Measurements from ENCODE around the gene DLGAP1.

The DLGAP1 gene

DNA sequence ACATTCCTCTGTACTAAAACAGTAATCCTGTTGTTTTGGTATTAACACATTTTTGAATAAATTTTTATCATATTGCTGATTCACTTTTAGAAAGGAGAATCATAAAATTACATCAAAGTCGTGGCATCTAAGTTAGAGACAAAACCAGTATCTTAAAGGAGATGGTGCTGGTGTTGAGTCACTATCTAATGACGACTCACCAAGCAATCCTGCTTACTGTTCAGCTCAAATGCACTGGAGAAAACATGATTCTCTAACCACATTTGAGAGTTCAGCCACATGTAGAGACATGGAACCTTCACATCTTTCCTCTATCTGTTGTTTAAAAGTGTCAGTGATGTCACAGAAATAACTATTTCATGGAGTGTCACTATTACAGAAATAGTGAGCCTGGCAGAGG lies 531.4 kb downstream of the DLGAP1 start:
- DNase-seq: no peak

DNA sequence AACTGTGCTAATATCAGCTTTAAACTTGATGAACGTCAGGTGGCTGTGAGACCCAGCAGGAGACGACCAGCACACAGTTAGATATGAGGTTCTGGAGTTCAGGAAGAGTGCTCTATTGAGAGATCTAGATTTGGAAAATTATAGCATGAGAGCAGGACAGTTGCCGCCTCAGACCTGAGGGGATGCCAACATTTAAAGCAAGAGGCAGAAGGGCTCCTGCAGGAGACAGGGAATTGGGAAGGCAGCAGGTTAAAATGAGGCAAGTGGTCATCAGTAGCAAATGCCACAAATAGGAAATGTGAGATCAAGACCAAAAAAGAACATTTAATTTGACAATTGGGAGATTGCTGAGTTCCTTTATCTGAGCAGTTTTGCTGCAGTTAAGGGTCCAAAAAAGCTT lies 533.3 kb downstream of the DLGAP1 start:
- no peak for DNase-seq

DNA sequence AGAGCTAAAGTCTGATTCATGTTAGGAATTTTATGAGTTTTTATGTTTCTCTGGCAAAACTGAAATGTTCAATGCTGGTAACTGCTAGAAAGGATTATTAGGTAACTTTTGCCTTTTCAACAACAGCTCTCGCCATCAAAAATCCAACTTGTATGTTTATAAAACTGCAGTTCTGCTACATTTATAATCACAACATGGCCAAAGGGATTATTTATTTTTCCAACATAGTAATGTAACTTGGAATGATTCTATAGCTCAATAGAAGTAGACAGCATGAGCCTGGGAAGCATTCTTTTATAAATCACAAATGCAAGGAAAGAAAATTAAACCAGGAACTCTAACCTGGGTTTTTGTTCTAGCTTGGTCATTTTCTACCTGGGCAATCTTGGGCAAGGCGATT lies 534.3 kb downstream of the DLGAP1 start:
- no peak for DNase-seq

DNA sequence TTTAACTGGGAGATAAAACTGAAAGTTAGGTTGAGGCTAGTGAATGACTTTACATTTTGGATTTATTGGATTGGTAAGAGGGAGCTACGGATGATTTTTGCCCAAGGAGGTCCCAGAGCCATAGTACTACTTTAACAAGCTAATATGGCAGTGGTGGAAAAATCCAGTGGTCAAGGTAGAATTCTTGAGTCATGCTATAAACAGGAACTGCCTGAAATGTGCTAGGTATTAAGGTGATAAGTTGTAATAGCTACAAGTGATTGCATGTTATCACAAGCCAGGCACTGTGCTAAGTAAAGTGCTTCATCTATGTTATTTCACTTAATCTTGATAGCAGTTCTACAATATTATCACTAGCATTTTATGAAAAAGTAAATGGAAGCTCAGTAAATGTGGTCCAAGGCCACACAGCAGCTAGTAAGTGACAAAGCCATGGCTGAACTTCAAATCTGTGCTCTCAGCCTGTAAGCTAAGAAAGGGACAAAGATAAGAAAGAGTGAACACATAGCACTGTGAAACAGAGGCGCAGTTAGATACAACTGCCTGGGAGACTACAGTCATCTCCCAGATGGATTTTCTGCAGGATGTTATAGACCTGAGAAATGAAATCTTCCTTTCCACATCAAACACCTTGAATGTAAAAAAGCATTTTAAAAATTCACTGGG lies 535.6 kb downstream of the DLGAP1 start:
- no peak for DNase-seq

DNA sequence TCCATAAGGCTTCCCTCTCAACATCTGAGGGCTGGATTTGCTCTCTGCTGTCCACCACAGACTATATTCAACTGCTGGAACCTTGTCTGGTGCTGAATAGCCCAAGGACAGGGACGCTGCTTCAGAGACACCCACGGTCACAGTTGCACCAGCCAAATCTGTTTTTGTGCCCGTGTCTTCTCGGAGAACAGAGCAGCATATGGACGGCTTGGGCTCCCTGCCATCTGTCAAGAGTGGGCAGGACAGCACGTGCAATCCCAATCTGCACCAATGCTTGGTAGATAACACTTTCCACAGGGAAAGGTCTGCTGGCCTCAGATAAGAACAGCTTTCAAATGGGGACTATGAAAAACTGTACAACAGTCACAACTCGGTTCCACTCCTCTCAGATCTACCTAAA lies 539.0 kb downstream of the DLGAP1 start:
- no peak for DNase-seq

DNA sequence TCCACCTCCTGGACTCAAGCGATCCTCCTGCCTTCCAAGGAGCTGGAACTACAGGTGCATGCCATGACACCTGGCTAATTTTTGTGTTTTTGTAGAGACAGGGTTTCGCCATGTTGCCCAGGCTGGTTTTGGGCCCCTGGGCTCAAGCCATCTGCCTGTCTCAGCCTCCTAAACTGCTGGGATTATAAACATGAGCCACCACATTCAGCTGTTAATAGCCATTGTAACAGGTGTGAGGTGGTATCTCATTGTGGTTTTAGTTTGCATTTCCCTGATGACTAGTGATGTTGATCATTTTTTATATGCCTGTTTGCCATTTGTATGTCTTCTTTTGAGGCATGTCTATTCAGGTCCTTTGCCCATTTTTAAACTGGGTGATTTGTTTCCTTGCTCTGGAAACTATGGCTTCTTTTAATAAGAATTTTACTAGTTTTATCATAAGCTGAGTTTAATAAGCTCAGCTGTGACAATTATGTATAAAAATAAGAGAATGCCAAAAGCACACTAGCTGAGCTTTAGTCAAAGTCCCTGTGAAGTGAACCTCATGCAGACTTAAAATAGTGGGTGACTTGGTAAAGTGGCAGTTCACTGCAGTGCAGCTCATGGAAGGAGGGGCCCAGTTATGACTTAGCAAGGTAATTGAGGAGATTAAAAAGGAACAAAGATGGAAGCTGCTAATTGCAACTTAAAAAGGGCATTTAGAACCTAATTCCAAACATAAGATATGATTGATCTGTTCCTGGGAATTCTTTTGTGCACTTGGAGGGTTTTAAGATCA lies 540.1 kb downstream of the DLGAP1 start:
- DNase-seq: no peak

DNA sequence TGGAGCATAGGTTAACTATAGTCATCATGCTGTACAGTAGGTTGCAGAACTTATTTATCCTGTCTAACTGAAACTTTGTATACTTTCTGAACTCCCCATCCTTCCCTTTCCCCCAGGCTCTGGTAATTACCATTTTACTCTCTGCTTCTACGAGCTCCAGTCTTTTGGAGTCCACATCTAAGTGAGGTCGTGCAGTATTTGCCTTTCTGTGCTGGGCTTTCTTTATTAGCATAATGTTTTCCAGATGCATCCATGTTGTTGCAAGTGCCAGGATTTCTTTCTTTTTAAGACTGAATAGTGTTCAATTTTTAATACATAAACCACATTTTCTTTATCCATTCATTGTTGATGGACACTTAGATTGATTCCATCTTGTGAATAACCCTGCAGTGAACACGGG lies 541.0 kb downstream of the DLGAP1 start:
- DNase-seq: no peak

DNA sequence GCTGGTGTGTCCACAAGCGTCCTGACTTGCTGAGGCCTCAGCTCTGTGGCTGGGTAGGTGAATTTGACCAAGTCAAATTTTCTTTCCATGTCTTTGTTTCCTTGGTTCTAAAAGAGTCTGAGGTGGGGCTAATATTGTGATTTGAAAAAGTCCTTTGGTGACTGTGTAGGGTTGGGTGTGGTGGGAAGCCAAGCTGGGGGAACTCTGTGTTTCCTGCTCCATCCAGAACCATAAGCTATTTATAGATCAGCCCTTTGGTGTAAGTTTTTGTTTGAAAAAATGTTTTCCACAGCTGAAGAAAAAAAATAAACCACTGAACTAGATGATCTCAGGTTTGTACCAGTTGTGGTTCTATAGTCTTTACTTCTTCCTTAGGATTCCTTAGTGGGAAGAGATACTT lies 542.4 kb downstream of the DLGAP1 start:
- DNase-seq: no peak

DNA sequence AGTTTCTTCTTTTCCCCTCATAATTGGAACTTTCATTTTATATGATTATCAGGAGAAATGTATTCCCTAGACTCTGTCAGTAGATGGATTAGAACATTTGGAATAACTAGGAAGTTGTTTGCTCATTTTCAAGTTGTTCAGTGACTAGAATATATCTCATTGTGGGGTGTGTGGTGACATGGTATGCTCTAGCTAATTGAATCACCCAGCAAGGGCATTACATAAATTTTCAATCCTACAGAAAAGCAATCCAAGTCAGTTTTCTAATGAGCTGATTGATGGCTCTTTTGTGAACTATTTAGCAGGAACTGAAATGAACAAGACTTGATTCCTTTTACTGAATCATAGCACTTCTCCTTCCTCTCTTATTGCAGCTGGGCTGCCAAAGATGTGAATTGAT lies 543.7 kb downstream of the DLGAP1 start:
- DNase-seq: no peak

DNA sequence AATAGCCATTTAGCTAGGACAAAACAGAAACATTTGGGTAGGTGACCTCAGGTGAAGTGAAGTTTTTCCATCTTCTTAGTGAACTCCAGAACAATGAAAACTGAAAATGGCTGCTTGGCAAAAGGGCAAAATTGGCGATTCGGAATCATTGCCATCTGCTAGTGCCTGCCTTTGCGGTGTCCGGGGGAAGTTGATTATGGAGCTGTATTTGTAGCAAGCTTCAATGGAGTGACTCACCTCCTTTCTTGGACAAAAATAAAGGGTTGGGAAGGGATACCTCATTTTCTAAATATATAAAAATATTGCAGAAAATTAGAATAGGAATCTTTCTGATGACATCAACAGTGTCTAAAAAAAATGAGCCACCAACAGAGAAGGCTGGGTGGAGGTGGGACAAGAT lies 544.6 kb downstream of the DLGAP1 start:
- no peak for DNase-seq

DNA sequence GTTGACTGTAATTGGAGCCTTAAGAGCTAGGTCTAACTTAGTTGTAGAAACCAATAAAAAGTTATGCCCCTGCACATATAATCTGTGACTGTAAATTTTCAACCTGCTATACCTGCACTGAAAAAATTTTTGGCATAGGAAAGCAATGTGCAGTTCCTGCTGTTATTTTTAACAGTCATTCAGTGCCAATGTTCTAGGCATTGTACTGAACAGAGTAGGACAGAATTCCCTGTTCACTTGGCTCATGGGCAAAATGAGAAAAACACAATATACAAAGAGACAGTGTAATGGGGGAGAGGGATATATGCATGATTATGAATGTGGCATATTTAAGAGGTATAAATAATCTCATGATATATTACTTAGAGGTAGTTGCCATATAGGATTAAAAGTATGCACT lies 547.2 kb downstream of the DLGAP1 start:
- DNase-seq: no peak

DNA sequence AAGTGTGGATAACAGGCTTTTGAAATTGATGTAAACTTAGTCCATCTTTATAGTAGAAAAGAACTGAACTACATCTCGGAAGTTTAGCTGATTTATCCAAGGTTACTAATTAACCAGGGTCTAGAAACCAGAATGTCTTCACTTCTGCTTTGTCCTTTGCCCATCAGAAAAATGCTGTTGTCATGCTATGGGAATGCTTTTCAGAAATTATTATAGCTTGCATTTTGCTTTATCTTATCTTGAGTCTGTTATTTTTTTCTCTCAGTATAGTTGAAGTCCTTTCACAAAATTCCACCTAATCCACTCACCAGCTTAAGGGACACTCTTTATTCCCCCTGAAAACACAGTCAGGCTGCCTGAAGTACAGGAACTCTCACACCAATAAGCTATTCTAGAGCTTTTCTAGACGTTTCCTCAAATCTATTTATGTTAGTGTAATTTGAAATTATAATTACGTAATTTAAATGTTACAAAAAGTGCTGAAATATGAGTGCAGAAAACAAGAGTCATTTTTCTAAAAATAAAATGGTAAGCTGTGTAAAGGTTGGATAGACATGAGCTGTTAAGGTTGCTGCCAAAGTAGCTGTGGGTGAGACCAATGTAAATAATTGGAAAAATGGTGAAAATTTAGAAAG lies 548.9 kb downstream of the DLGAP1 start:
- no peak for DNase-seq

DNA sequence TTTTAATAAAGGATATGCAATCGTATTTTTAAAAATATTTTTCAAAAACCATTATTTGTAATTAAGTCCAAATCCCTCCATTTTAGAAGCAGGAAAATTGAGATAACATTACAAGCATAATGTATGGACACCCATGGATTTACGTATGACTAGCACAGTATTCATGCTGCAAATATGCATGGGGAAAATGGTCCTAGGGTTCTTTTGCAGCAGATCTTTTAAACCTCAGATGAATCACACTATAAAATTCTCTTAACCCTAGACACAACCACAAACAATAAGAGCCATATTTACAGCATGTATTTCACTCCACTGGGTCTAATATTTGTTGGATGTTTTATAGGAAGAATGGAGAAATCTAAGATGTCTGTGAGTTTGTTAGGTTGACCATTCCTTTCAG lies 551.8 kb downstream of the DLGAP1 start:
- DNase-seq: no peak

DNA sequence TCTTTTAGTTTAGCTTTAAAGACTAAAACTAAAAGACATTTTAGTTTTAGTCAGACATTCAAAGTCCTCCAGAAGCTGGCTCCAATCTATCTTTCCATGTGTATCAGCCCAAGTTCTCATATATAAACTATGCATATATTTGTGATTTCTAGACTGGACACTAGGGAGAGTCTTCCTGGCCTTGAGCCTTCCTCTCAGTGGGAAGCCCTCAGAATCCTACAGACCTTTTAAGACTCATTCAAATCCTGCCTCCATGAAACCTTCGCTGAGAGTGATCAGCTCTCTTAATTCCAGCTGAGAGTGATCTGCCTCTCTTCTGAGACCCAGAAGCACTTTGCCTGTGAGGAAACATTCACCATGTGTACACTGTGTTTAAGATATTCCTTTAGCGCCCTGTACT lies 552.4 kb downstream of the DLGAP1 start:
- no peak for DNase-seq

DNA sequence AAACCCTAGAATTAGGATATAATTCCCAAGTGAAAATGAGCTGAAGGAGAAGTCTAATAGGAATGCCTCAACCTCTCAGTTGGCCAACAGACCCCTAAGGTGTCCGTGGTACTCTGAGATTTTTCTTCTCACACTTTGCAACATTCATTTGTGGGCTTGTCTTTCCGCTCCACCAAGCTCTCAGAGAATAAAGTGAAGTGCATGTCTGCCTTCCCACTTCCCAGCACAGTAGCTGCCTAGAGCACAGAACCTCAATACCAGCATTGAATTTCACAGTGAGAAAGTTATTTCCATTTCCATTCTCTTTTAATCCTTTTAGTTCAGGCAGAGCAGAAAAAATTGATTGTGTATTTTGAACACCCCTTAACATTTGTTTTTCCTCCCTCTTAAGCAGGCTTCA lies 553.3 kb downstream of the DLGAP1 start:
- DNase-seq: no peak

DNA sequence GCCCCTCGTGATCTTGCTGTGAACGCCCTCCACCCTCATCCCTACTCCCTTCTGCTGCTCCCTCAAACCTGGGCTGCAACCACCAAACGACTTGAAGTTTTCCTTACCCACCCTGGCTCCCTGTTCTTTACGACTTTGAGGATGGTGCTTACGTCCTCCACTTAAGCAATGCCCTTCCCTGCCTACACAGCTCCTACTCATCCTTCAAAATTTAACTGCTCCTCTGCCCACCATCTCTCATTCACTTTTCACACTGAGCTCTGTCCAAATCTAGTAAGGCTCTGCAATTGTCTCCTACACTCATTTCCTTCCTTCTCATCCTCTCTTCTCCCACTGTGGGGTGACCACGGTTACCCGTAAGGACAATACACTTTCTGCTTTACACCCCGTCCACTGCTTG lies 554.1 kb downstream of the DLGAP1 start:
- no peak for DNase-seq

DNA sequence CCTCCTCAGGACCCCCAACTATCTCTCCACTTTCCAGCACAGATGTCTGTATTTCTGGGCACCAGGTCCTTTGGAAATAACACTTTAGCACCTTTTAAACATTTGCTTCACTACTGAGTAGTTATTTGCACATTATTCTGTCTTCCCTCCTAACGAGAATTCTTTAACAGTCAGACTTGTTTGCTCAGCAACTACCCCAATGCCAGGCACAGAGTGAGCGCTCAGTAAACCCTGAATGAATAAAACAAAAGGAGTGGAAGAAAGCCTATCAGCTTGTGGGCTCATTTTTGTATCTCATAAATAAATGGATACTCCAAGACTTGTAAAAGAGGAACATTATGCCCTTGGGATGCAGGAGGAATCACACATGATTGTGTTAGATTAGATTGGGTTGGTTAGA lies 554.8 kb downstream of the DLGAP1 start:
- no peak for DNase-seq

DNA sequence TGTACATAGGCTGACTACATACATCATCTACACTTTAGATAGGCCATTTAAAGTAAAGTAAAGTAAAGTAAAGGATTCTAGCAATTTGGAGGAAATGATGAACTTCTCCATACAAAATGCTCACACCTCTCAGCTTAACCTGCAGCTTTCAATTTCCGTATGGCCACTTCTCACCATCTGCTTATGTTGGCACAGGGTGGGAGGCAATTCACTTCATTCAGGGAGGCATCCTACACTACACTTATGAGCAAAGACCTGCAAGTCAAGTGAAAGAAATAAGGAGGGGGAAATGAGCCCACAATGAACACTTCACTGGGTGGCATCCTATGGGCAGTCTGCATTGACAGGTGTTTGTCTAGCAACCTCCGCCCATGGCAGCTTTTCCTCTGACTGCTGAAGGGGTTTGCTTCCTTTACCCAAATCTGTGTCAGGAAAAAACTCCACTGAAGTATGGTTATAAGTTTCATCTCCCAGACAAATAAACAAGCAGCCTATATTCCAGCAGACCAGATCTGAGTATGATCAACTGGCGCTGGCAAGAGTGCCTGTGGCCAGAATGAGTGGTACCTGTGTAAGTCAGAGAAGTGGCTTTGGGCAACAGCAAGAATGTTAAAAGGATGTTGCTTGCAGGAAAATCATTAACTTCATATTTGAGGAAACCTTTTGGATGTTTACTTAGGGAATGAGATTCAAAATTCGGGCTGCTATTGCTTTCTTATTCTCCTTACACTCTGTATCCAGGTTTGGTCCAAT lies 556.1 kb downstream of the DLGAP1 start:
- DNase-seq: no peak

DNA sequence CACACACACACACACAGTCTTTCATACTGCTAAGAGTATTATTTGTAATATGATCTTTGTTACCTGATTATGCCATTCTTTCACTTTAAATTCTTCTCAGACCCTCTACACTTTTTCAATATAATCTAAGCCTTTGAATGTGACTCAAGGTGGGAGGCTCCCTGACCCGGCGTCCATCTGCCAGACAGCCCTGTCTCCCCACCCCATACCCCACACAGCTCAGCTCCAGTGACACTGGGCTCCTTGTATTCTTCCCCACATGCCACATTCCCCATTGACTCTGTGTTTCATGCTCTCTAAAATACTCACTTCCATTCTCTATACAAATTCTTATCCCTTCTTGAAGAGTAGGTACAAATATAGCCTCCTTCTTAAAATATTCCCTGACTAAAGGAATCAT lies 563.0 kb downstream of the DLGAP1 start:
- DNase-seq: no peak

DNA sequence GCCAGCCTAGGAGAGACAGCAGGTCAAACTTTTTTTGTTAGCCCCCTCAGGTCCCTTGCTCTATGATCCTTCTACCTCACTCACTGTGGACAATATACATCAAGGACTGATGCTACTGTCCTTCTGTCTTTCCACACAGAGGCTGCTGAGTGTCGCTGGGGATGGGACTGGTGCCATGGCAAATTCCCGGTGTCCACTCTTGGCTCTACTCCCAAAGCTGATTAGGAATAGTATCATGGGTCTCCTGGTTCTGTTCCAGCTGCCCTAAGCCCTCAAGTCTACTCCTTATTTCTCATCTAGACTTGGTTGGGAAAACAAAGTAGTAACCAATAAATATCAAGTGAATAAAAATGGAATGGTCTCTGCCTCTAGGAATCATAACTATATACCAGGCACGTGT lies 563.9 kb downstream of the DLGAP1 start:
- DNase-seq: no peak

DNA sequence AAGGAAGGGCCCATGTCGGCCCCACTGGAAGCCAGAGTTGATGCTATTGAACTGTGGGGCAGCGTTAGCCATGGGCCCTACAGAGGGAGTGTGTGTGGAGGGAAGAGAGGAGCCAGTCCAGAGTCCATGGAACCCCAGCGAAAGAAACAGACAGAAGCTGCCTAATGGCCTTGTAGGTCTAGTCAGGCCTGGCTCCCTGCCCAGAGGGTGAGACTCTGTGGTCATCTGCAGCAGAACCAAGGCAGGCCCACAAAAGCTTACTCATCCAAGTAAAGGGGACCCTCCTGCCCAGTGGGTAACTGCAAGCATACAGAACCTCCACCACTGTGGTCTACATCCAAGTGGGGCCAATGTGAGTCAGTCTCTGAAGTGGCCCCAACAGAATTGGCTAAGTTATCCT lies 565.3 kb downstream of the DLGAP1 start:
- DNase-seq: no peak

DNA sequence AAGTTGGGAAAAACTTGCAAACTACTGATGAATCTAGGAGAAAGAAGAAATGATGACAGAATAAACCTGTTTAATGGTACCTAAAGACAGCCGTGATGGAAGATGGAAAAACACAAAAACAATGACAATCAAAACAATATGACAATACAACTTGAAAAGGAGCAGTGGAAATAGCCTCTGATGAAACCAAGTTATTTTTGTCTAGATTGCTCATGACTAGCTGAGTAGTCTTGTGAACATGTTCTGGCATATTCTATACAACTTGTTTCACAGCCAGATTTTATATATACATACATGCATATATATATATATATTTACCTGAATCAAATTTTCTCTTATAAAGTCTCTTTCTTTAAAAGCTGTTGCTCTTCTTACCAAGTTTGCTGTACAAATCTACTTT lies 566.0 kb downstream of the DLGAP1 start:
- no peak for DNase-seq

DNA sequence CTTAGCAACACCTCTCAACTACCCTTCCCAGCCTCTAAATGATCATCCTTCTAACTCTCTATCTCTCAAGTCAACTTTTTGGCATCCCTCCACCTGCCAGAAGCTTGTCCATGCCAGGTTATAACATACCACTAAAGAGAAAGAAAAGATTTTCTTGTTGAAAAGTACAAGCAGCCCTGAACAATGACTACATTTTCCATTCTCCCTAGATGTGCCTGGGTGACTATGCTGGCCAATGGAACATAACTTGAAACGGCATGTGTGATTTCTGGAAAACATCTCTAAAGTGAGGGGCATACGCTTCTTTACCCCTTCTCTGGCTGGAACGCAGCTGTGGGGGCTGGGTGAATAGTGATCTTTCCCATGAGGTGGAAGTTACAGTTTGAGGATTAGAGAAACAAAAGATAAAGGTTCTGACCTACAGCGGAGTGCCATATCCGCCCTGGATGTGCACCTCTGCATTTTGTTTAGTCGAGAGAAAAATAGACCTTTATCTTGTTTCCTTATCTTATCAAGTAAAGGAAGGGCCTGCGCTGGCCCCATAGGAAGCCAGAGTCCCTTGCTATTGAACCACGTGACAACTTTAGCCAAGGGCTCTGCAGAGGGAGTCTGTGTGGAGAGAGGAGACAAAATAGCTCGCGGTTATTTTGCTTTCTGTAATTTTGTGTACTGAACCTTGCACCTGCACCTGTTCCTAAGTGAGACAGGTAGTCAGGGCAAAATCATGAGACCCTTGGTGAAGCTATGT lies 568.4 kb downstream of the DLGAP1 start:
- no peak for DNase-seq
